ENCODE results near the gene ECD. TPM values are rescaled to one million over a fixed set of nuclear protein-coding genes. Genes with fewer than 3 reads are reported as not detected.
"Not testable (repeated sequence)": the region's sequence is repeated elsewhere in the genome, so short reads cannot be mapped to it uniquely, and the experiment has no call there.

The ECD gene
- total and polyA plus RNA-seq, 12 donors: 6.4 to 40.7 (median 28.3) TPM

DNA sequence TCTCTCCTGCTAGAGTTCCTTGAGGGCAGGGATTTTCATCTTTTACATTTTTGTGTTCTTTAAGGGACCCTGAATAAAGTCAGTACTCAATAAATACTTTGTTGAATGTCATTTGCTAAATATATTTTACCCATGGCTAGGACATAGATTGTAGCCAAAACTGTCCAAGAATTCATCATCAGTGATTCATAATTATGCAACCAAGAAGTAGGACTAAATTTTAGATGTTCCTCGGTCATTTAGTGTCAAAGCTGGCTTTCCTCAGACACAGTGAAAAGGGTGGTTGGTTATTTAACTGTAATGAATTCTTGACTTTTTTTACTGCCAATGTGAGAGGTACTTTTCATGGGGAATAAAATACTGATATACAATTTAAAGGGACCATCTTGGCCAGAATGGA lies 54.3 kb downstream of the ECD start:
- no peak for DNase-seq
- Histone ChIP-seq H3K27ac (peak overlapping the region in 3 of 5 donors; percentile 4 to 55 (median 23)), H3K36me3 (replicated peaks in 1 of 2) (no peaks in the 10 kb centered on the region), H3K27me3 (no peaks in the 10 kb centered on the region), H3K4me1 (replicated peaks in 1 of 2) (peaks cover 22 to 23% of the 10 kb centered on the region in 2 donors), H3K4me3 (no peak overlapping the region), H3K9me3 (replicated peaks in 1 of 3) (no peaks in the 10 kb centered on the region)
- 24 to 43% (median 35%) methylated on average over 1 of the region's 1 CpG for WGBS, 4 donors
- peak in 1 of 2 donors; percentile 44 for TF ChIP-seq POLR2A (IDR thresholded peaks at IDR 0.05)
- TF ChIP-seq, protein P1, sequence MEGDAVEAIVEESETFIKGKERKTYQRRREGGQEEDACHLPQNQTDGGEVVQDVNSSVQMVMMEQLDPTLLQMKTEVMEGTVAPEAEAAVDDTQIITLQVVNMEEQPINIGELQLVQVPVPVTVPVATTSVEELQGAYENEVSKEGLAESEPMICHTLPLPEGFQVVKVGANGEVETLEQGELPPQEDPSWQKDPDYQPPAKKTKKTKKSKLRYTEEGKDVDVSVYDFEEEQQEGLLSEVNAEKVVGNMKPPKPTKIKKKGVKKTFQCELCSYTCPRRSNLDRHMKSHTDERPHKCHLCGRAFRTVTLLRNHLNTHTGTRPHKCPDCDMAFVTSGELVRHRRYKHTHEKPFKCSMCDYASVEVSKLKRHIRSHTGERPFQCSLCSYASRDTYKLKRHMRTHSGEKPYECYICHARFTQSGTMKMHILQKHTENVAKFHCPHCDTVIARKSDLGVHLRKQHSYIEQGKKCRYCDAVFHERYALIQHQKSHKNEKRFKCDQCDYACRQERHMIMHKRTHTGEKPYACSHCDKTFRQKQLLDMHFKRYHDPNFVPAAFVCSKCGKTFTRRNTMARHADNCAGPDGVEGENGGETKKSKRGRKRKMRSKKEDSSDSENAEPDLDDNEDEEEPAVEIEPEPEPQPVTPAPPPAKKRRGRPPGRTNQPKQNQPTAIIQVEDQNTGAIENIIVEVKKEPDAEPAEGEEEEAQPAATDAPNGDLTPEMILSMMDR (IDR thresholded peaks at IDR 0.05): no peak
- intact Hi-C loops (cut with DNase I): no loop called here

DNA sequence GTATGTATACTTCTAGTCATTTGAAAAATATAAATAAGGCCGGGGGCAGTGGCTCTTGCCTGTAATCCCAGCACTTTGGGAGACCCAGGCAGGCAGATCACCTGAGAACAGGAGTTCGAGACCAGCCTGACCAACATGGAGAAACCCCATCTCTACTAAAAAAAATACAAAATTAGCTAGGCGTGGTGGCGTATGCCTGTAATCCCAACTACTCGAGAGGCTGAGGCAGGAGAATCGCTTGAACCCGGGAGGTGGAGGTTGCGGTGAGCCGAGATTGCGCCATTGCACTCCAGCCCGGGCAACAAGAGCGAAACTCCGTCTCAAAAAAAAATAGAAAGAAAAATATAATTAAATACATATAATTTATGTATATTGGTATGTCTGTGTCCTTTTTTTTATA lies 55.8 kb downstream of the ECD start:
- Histone ChIP-seq H3K4me1 (replicated peaks in 1 of 2) (peaks cover 12 to 16% of the 10 kb centered on the region in 2 donors), H3K27ac (peak overlapping the region in 3 of 5 donors; percentile 76 to 88 (median 78))
- H3K9me3 ChIP-seq (replicated peaks in 1 of 3); H3K27me3 ChIP-seq; DNase-seq; intact Hi-C loops (cut with DNase I); H3K4me3 ChIP-seq; H3K36me3 ChIP-seq (replicated peaks in 1 of 2): not testable (repeated sequence)
- WGBS, 4 donors: 94 to 98% (median 97%) methylated on average over 13 of the region's 13 CpGs

DNA sequence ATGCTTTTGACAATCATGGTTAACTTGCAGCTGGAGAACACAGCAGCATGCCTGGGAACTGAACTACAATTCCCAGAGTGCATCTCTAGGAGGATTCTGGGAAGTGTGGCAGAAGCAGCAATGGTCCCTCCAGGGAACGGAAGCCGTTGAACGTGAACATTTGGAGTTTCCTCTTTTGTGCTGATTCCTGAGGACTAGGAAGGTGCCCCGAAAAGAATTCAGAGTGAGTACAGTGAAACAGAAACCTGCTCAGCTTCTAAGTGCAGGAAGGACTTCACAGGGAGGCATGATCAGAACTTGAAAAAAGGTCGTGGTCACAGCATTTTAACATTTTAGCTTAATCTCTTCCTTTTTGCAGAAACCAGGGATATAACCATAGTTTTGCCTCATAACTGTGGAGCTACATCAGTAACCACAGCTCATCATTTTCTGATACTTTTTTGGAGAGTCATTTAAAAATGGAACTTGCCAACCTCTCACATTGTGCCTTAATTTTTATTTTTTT lies 57.4 kb downstream of the ECD start, which contains the start of gene NUDT13:
TSS of gene NUDT13 (plus strand) at position 111 of the 505 bp plus-strand sequence. CDS start 3,911 bp downstream, outside the sequence.
- WGBS, 4 donors: 0 to 3% (median 1%) methylated on average over 5 of the region's 5 CpGs
- Histone ChIP-seq H3K9me3 (replicated peaks in 1 of 3) (no peaks in the 10 kb centered on the region), H3K36me3 (replicated peaks in 1 of 2) (no peaks in the 10 kb centered on the region), H3K4me3 (peak within 1 kb of the TSS in 3 of 4 donors; percentile 41 to 65 (median 65)), H3K4me1 (replicated peaks in 1 of 2) (peaks cover 12 to 16% of the 10 kb centered on the region in 2 donors), H3K27me3 (no peaks in the 10 kb centered on the region), H3K27ac (peak within 1 kb of the TSS; percentile 71 to 88 (median 78))
- DNase-seq: peak; percentile 73 to 89 (median 78)
- TF ChIP-seq, protein P1 (IDR thresholded peaks at IDR 0.05): no peak
- TF ChIP-seq POLR2A (IDR thresholded peaks at IDR 0.05): peak in 1 of 2 donors; percentile 54
- intact Hi-C loops (cut with DNase I): no loop called here

DNA sequence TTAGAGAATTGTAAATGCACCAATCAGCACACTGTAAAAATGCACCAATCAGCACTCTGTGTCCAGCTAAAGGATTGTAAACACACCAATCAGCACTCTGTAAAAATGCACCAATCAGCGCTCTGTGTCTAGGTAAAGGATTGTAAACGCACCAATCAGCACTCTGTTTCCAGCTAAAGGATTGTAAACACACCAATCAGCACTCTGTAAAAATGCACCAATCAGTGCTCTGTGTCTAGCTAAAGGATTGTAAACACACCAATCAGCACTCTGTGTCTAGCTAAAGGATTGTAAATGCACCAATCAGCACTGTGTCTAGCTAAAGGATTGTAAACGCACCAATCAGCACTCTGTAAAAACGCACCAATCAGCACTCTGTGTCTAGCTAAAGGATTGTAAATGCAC lies 58.6 kb downstream of the ECD start:
- H3K4me3 ChIP-seq; H3K27me3 ChIP-seq; DNase-seq; H3K9me3 ChIP-seq (replicated peaks in 1 of 3); H3K36me3 ChIP-seq (replicated peaks in 1 of 2); H3K27ac ChIP-seq; intact Hi-C loops (cut with DNase I): not testable (repeated sequence)
- 81 to 98% (median 91%) methylated on average over 4 of the region's 4 CpGs for WGBS, 4 donors
- H3K4me1 ChIP-seq (replicated peaks in 1 of 2): peaks cover 12 to 16% of the 10 kb centered on the region in 2 donors

DNA sequence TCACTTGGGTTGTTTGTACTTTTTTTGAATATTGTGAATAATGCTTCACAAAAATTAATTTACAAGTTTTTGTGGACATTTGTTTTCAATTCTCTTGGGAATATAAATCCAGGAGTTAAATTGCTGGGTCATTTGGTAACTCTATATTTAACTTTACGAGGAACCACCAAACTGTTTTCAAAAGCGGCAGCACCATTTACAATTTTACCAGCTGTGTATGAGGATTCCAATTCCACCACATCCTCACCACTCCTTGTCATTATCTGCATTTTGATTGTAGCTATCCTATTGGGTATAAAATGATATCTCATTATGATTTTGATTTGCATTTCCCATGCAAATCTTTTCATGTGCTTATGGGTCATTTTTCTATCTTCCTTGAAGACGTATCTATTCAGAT lies 61.5 kb downstream of the ECD start:
- no peaks in the 10 kb centered on the region for H3K36me3 ChIP-seq (replicated peaks in 1 of 2)
- TF ChIP-seq, protein P1 (IDR thresholded peaks at IDR 0.05): no peak
- TF ChIP-seq POLR2A (IDR thresholded peaks at IDR 0.05): no peak
- H3K4me1 ChIP-seq (replicated peaks in 1 of 2): peaks cover 0 to 4% of the 10 kb centered on the region in 2 donors
- H3K27me3 ChIP-seq: no peaks in the 10 kb centered on the region
- no peaks in the 10 kb centered on the region for H3K9me3 ChIP-seq (replicated peaks in 1 of 3)
- no peak overlapping the region for H3K27ac ChIP-seq
- no peak overlapping the region for H3K4me3 ChIP-seq
- no peak for DNase-seq
- WGBS, 4 donors: 94 to 97% (median 96%) methylated on average over 3 of the region's 3 CpGs
- intact Hi-C loops (cut with DNase I): no loop called here
